K562 (cell line): ENCODE results near the gene TENM4. TPM values are rescaled to one million over a fixed set of nuclear protein-coding genes. Genes with fewer than 3 reads are reported as not detected.
"Not testable (repeated sequence)": the region's sequence is repeated elsewhere in the genome, so short reads cannot be mapped to it uniquely, and the experiment has no call there.

Experiments used
- ATAC-seq: fragments of 200-7000 bp; cut with Tn5 transposase; 3 replicates; pipeline ENCODE4 v1.9.1; 2020; ENCODE audit warnings: moderate library complexity
- BruUV-seq: library from RNA; stranded (reverse); fragments of 400-500 nt; replicated peaks from 2 replicates; lab custom pipeline; 2021; lab: Mats Ljungman, UMichigan
- CTCF ChIA-PET: fragments of 300-600 bp; formaldehyde crosslinking; extraction: SDS; loops from one replicate; lab custom pipeline; 2021; ENCODE audit warnings: low intra/inter-chr PET ratio; lab: Yijun Ruan, JAX
- POLR2A ChIA-PET: fragments of 300-600, 350-650 bp; sonication (Branson Sonifier 250); formaldehyde crosslinking; extraction: SDS; loops from one replicate; lab custom pipeline; 2021; ENCODE audit warnings: antibody characterized with exemption, inconsistent platforms; lab: Yijun Ruan, JAX
- DNase-seq, 4 experiments: peaks; one replicate each; pipeline versions ENCODE4 v3.0.0 to v3.0.0-alpha.2; 2011 to 2018; ENCODE audit warnings: low spot score in 3 of 4, mixed read lengths in 3 of 4; ENCODE audit errors: extremely low read depth in 1 of 4
- FAIRE-seq: peaks from 2 replicates; lab custom pipeline; 2011; peaks lifted over from hg19 to GRCh38; lab: Jason Lieb, UNC
- H2AFZ ChIP-seq: 2 replicates; pipeline ENCODE4 v1.6.0; 2011; ENCODE audit warnings: low read depth, low read length, control low read depth, inconsistent platforms
- H3K27ac ChIP-seq: fragments of 200-600 bp; 3 replicates; pipeline ENCODE4 v1.8.0; 2011; ENCODE audit warnings: low read depth, mild to moderate bottlenecking, control low read depth, inconsistent platforms, low read length, moderate library complexity, mixed read lengths; ENCODE audit errors: extremely low read depth
- H3K27me3 ChIP-seq, 2 experiments: fragments of 300-600 bp in 1 of 2; 2 replicates in 1 of 2; 3 replicates in 1 of 2; pipeline versions ENCODE4 v1.6.0 to v1.8.0; 2011; ENCODE audit warnings: inconsistent platforms in 2 of 2, low read length in 2 of 2, mild to moderate bottlenecking in 1 of 2, mixed read lengths in 1 of 2, moderate library complexity in 1 of 2; ENCODE audit not compliant: control insufficient read depth in 2 of 2, insufficient read depth in 2 of 2
- H3K36me3 ChIP-seq: fragments of 300-600 bp; 3 replicates; pipeline ENCODE4 v1.8.0; 2011; ENCODE audit warnings: mild to moderate bottlenecking, low read length, inconsistent platforms; ENCODE audit not compliant: control insufficient read depth, insufficient read depth
- H3K4me1 ChIP-seq, 2 experiments: fragments of 200-600 bp in 1 of 2; replicated peaks in 1 of 2; 2 replicates in 1 of 2; 3 replicates in 1 of 2; pipeline versions ENCODE4 v1.5.1 to v1.8.0; 2011; ENCODE audit warnings: inconsistent platforms in 2 of 2, low read length in 2 of 2, mild to moderate bottlenecking in 1 of 2, mixed read lengths in 1 of 2, moderate library complexity in 1 of 2; ENCODE audit not compliant: control insufficient read depth in 2 of 2, insufficient read depth in 2 of 2
- H3K4me2 ChIP-seq: 2 replicates; pipeline ENCODE4 v1.6.1; 2011; ENCODE audit warnings: low read length, control low read depth, inconsistent platforms, mixed read lengths; ENCODE audit not compliant: insufficient read depth
- H3K4me3 ChIP-seq: fragments of 200-600 bp; sonication (generic), shearing (Covaris generic); 2 replicates; pipeline ENCODE4 v1.5.1; 2016; ENCODE audit warnings: control low read depth, inconsistent platforms
- H3K79me2 ChIP-seq: fragments of 200-600 bp; 3 replicates; pipeline ENCODE4 v1.8.0; 2011; ENCODE audit warnings: low read length, inconsistent platforms; ENCODE audit not compliant: control insufficient read depth, insufficient read depth
- H3K9ac ChIP-seq, 2 experiments: 2 replicates each; pipeline versions ENCODE4 v1.6.0 to v1.6.1; 2011; ENCODE audit warnings: low read depth in 2 of 2, low read length in 2 of 2, control low read depth in 1 of 2, inconsistent platforms in 1 of 2, mild to moderate bottlenecking in 1 of 2, mixed read lengths in 1 of 2; ENCODE audit not compliant: insufficient read depth in 1 of 2
- H3K9me1 ChIP-seq: one replicate; pipeline ENCODE4 v1.6.0; 2011; ENCODE audit warnings: inconsistent platforms, mild to moderate bottlenecking, low read length, moderate library complexity; ENCODE audit not compliant: control insufficient read depth, insufficient read depth
- H3K9me3 ChIP-seq: replicated peaks from 2 replicates; pipeline ENCODE4 v1.5.1; 2011; ENCODE audit warnings: low read depth, low read length, inconsistent platforms; ENCODE audit not compliant: control insufficient read depth, insufficient read depth
- H4K20me1 ChIP-seq: replicated peaks from 2 replicates; pipeline ENCODE4 v1.6.1; 2011; ENCODE audit warnings: low read length, inconsistent platforms, mixed read lengths; ENCODE audit not compliant: control insufficient read depth, insufficient read depth
- BRD4 ChIP-seq: fragments of 200-600 bp; sonication (generic); IDR thresholded peaks from 2 replicates; pipeline ENCODE4 v1.6.1; 2017; ENCODE audit warnings: inconsistent platforms
- CTCFL ChIP-seq: IDR thresholded peaks from 2 replicates; pipeline ENCODE4 v1.6.1; 2011; ENCODE audit warnings: borderline replicate concordance, low read depth, mild to moderate bottlenecking, moderate library complexity, low read length; ENCODE audit not compliant: insufficient read depth, poor library complexity, severe bottlenecking
- HDAC1 ChIP-seq, 2 experiments: fragments of 450-650 bp; IDR thresholded peaks; 2 replicates each; pipeline ENCODE4 v1.6.1; 2016 to 2017; ENCODE audit warnings: inconsistent platforms in 1 of 2, mild to moderate bottlenecking in 1 of 2, moderate library complexity in 1 of 2
- MYC ChIP-seq, 2 experiments: fragments of 250-450 bp in 1 of 2; sonication (Bioruptor Pico) in 1 of 2; IDR thresholded peaks; 2 replicates each; pipeline versions ENCODE4 v1.5.1 to v1.6.1; 2012 to 2021; ENCODE audit warnings: low read depth in 2 of 2, borderline replicate concordance in 1 of 2, improper control_type of control experiment in 1 of 2, low read length in 1 of 2, mild to moderate bottlenecking in 1 of 2, moderate library complexity in 1 of 2
- WGBS: fragments of 100-300 bp; shearing (Covaris generic); methylation state at CpG from one replicate; pipeline ENCODE4 v1.1.6; 2016; ENCODE audit warnings: low coverage, mixed read lengths; ENCODE audit not compliant: insufficient coverage; ENCODE audit errors: missing lambda C conversion rate; 5-methylcytosine and 5-hydroxymethylcytosine counted together
- in situ Hi-C: fragments of 300-500 bp; cut with MboI; formaldehyde crosslinking; loops from 4 replicates; pipeline ENCODE4 v1.15.0; 2018; ENCODE audit warnings: inconsistent platforms, mixed read lengths
- intact Hi-C: fragments of 100-400 bp; cut with micrococcal nuclease; formaldehyde crosslinking; loops from 2 replicates; pipeline ENCODE4 v1.14.2; 2022
- polyA plus RNA-seq, 8 experiments: library from polyadenylated mRNA; depleted of rRNA in 4 of 8; stranded (reverse) in 5 of 8; unstranded in 3 of 8; fragments of >200 nt; fragmentation: Nextera tagmentation in 2 of 8; fragmentation: Illumina TruSeq in 1 of 8; extraction: Ambion mirVana in 2 of 8; extraction: Trizol in 1 of 8; gene quantifications; 2 replicates each; pipeline versions ENCODE4 v1.2.1 to v1.2.3, GENCODE V29; 2011 to 2014; ENCODE audit warnings: inconsistent platforms in 1 of 8, missing spikeins in 1 of 8
- total RNA-seq, 7 experiments: library from RNA; depleted of rRNA in 6 of 7; stranded (reverse); fragments of >200 nt in 6 of 7; fragmentation: Illumina TruSeq in 2 of 7; extraction: Trizol in 2 of 7; gene quantifications; 2 replicates each; pipeline versions ENCODE4 v1.2.1 to v1.2.3, GENCODE V29; 2011 to 2021; ENCODE audit warnings: low replicate concordance in 1 of 7

Gene TENM4
- total and polyA plus RNA-seq, 9 of the 15 experiments (the other 6 are each of a cell fraction or from before 2014, with no cell fraction given) = 0.16 TPM; not detected in 8

GRCh38 chr11:78612721-78613377 lies 828.0 kb downstream of the TENM4 start (continued):
- TF ChIP-seq CTCFL = no peak
- TF ChIP-seq MYC (IDR thresholded peaks at IDR 0.05; ENCODE audit: low read depth, low read length) = no peak
- no peak for TF ChIP-seq MYC (CRISPR knock-in tag; IDR thresholded peaks at IDR 0.05; ENCODE audit: borderline replicate concordance, low read depth)
- TF ChIP-seq HDAC1 (IDR thresholded peaks at IDR 0.05) = no peak
- no peak for TF ChIP-seq BRD4

- FAIRE-seq, DNase-seq, ATAC-seq, H3K4me2 ChIP-seq, H4K20me1 ChIP-seq, POLR2A ChIA-PET, H3K9me1 ChIP-seq, H3K36me3 ChIP-seq, in situ Hi-C loops, H2AFZ ChIP-seq, H3K9me3 ChIP-seq, BruUV-seq, H3K4me3 ChIP-seq, H3K4me1 ChIP-seq, H3K9ac ChIP-seq, intact Hi-C loops, H3K79me2 ChIP-seq, CTCF ChIA-PET, H3K27ac ChIP-seq: not testable (repeated sequence)
- WGBS = 14% methylated on average over 5 of the region's 5 CpGs
- peaks cover 21 to 23% of the 10 kb centered on the region in 2 experiments; a peak in 4 of 5 replicates for H3K27me3 ChIP-seq
Measured at GRCh38 chr11:78609321-78609720, 831.5 kb downstream of the TENM4 start.
